Measurements from ENCODE around the gene CHL1. TPM values are rescaled to one million over a fixed set of nuclear protein-coding genes. Genes with fewer than 3 reads are reported as not detected.

CHL1 gene
- total RNA-seq, 5 donors from 2014 or later (not counting 1 experiment from before 2014, with no cell fraction given) = 0.06 to 0.46 (median 0.18) TPM; not detected in 2

- H3K4me3 ChIP-seq (ENCODE audit: control insufficient read depth in 1 of 2, extremely low read depth in 1 of 2, low read length in 1 of 2) = no peak overlapping the region
- Mint-ChIP-seq H3K4me1 (no peaks in the 10 kb centered on the region), H3K36me3 (no peaks in the 10 kb centered on the region), H3K4me3 (no peak overlapping the region), H3K27ac (no peak overlapping the region), H3K9me3 (peaks cover 0 to 7% (median 0%) of the 10 kb centered on the region in 3 donors), H3K27me3 (peaks cover 0 to under 1% of the 10 kb centered on the region in 2 donors)
- POLR2A ChIA-PET = no interaction called here
- CTCF ChIA-PET = no interaction called here
- WGBS (ENCODE audit: insufficient coverage) = 69% methylated on average over 2 of the region's 4 CpGs
- H3K27me3 ChIP-seq (replicated peaks in 1 of 2; ENCODE audit: control insufficient read depth in 2 of 2, extremely low read depth in 1 of 2, insufficient read depth in 2 of 2, low read length in 1 of 2) = no peaks in the 10 kb centered on the region
- no peak overlapping the region for H3K27ac ChIP-seq (ENCODE audit: low read length)
- no peaks in the 10 kb centered on the region for H3K36me3 ChIP-seq (ENCODE audit: control insufficient read depth in 2 of 2, extremely low read depth in 1 of 2, insufficient read depth in 1 of 2, low read length in 1 of 2)
- DNase-seq (no peak), ATAC-seq (replicated peaks in 1 of 4) (no peak)
- no peaks in the 10 kb centered on the region for H3K4me1 ChIP-seq (ENCODE audit: control insufficient read depth in 1 of 2, extremely low read depth in 1 of 2, insufficient read depth in 2 of 2, low read length in 2 of 2)
- H3K9me3 ChIP-seq = no peaks in the 10 kb centered on the region
These were observed 14.1 kb downstream of the CHL1 start for GRCh38 chr3:210669-211068.

- no peak for DNase-seq
- Histone ChIP-seq H3K9me3 (no peaks in the 10 kb centered on the region), H3K27ac (ENCODE audit: low read length) (no peak overlapping the region), H3K4me1 (ENCODE audit: control insufficient read depth in 1 of 2, extremely low read depth in 1 of 2, insufficient read depth in 2 of 2, low read length in 2 of 2) (no peaks in the 10 kb centered on the region), H3K36me3 (ENCODE audit: control insufficient read depth in 2 of 2, extremely low read depth in 1 of 2, insufficient read depth in 1 of 2, low read length in 1 of 2) (no peaks in the 10 kb centered on the region), H3K4me3 (ENCODE audit: control insufficient read depth in 1 of 2, extremely low read depth in 1 of 2, low read length in 1 of 2) (no peak overlapping the region), H3K27me3 (replicated peaks in 1 of 2; ENCODE audit: control insufficient read depth in 2 of 2, extremely low read depth in 1 of 2, insufficient read depth in 2 of 2, low read length in 1 of 2) (no peaks in the 10 kb centered on the region)
- H3K27me3 Mint-ChIP-seq = no peaks in the 10 kb centered on the region
- no peaks in the 10 kb centered on the region for H3K4me1 Mint-ChIP-seq
- POLR2A ChIA-PET = no interaction called here
- H3K36me3 Mint-ChIP-seq = no peaks in the 10 kb centered on the region
- H3K4me3 Mint-ChIP-seq = no peak overlapping the region
- CTCF ChIA-PET = no interaction called here
- no peak overlapping the region for H3K27ac Mint-ChIP-seq
- WGBS (ENCODE audit: insufficient coverage) = 8% methylated on average over 4 of the region's 4 CpGs
- no peak for ATAC-seq (replicated peaks in 1 of 4)
- peaks cover 0 to 7% (median 0%) of the 10 kb centered on the region in 3 donors for H3K9me3 Mint-ChIP-seq
These were observed 15.9 kb downstream of the CHL1 start for GRCh38 chr3:212432-212831.

- DNase-seq (no peak), ATAC-seq (replicated peaks in 1 of 4) (no peak)
- peaks cover 0 to 4% (median 3%) of the 10 kb centered on the region in 3 donors for H3K9me3 Mint-ChIP-seq
- H3K36me3 Mint-ChIP-seq = no peaks in the 10 kb centered on the region
- H3K27ac Mint-ChIP-seq = no peak overlapping the region
- H3K36me3 ChIP-seq (ENCODE audit: control insufficient read depth in 2 of 2, extremely low read depth in 1 of 2, insufficient read depth in 1 of 2, low read length in 1 of 2) = no peaks in the 10 kb centered on the region
- POLR2A ChIA-PET = no interaction called here
- no peaks in the 10 kb centered on the region for H3K27me3 Mint-ChIP-seq
- no peak overlapping the region for H3K27ac ChIP-seq (ENCODE audit: low read length)
- WGBS (ENCODE audit: insufficient coverage) = 42% methylated on average over 3 of the region's 5 CpGs
- H3K4me1 ChIP-seq (ENCODE audit: control insufficient read depth in 1 of 2, extremely low read depth in 1 of 2, insufficient read depth in 2 of 2, low read length in 2 of 2) = no peaks in the 10 kb centered on the region
- H3K4me3 Mint-ChIP-seq = no peak overlapping the region
- CTCF ChIA-PET = no interaction called here
- H3K9me3 ChIP-seq = no peaks in the 10 kb centered on the region
- no peaks in the 10 kb centered on the region for H3K4me1 Mint-ChIP-seq
- no peak overlapping the region for H3K4me3 ChIP-seq (ENCODE audit: control insufficient read depth in 1 of 2, extremely low read depth in 1 of 2, low read length in 1 of 2)
- H3K27me3 ChIP-seq (replicated peaks in 1 of 2; ENCODE audit: control insufficient read depth in 2 of 2, extremely low read depth in 1 of 2, insufficient read depth in 2 of 2, low read length in 1 of 2) = no peaks in the 10 kb centered on the region
These were observed 20.7 kb downstream of the CHL1 start for GRCh38 chr3:217099-217813.

GRCh38 chr3:217948-218347 lies 21.4 kb downstream of the CHL1 start:
- Mint-ChIP-seq H3K36me3 (no peaks in the 10 kb centered on the region), H3K27ac (no peak overlapping the region), H3K4me1 (no peaks in the 10 kb centered on the region), H3K9me3 (peaks cover 0 to 7% (median 3%) of the 10 kb centered on the region in 3 donors), H3K27me3 (no peaks in the 10 kb centered on the region), H3K4me3 (no peak overlapping the region)
- no peak overlapping the region for H3K27ac ChIP-seq (ENCODE audit: low read length)
- H3K27me3 ChIP-seq (replicated peaks in 1 of 2; ENCODE audit: control insufficient read depth in 2 of 2, extremely low read depth in 1 of 2, insufficient read depth in 2 of 2, low read length in 1 of 2) = no peaks in the 10 kb centered on the region
- no peak overlapping the region for H3K4me3 ChIP-seq (ENCODE audit: control insufficient read depth in 1 of 2, extremely low read depth in 1 of 2, low read length in 1 of 2)
- ATAC-seq (replicated peaks in 1 of 4) = no peak
- POLR2A ChIA-PET = no interaction called here
- no CpG with 5 or more reads among the region's 2 CpGs for WGBS (ENCODE audit: insufficient coverage)
- CTCF ChIA-PET = no interaction called here
- no peaks in the 10 kb centered on the region for H3K9me3 ChIP-seq
- no peak for DNase-seq
- no peaks in the 10 kb centered on the region for H3K36me3 ChIP-seq (ENCODE audit: control insufficient read depth in 2 of 2, extremely low read depth in 1 of 2, insufficient read depth in 1 of 2, low read length in 1 of 2)
- H3K4me1 ChIP-seq (ENCODE audit: control insufficient read depth in 1 of 2, extremely low read depth in 1 of 2, insufficient read depth in 2 of 2, low read length in 2 of 2) = no peaks in the 10 kb centered on the region

- H3K27ac ChIP-seq (ENCODE audit: low read length) = no peak overlapping the region
- no peaks in the 10 kb centered on the region for H3K9me3 ChIP-seq
- H3K36me3 ChIP-seq (ENCODE audit: control insufficient read depth in 2 of 2, extremely low read depth in 1 of 2, insufficient read depth in 1 of 2, low read length in 1 of 2) = no peaks in the 10 kb centered on the region
- H3K36me3 Mint-ChIP-seq = no peaks in the 10 kb centered on the region
- ChIA-PET POLR2A (interaction anchor here in 1 of 2 donors (0.6 kb wide), 1 partner anchor 20 kb away, joined by 3 read pairs; no protein-coding TSS in a partner anchor), CTCF (no interaction called here)
- no peak overlapping the region for H3K4me3 Mint-ChIP-seq
- H3K4me3 ChIP-seq (ENCODE audit: control insufficient read depth in 1 of 2, extremely low read depth in 1 of 2, low read length in 1 of 2) = no peak overlapping the region
- DNase-seq = no peak
- H3K4me1 Mint-ChIP-seq = no peaks in the 10 kb centered on the region
- ATAC-seq (replicated peaks in 1 of 4) = no peak
- H3K27me3 Mint-ChIP-seq = no peaks in the 10 kb centered on the region
- no peaks in the 10 kb centered on the region for H3K4me1 ChIP-seq (ENCODE audit: control insufficient read depth in 1 of 2, extremely low read depth in 1 of 2, insufficient read depth in 2 of 2, low read length in 2 of 2)
- WGBS (ENCODE audit: insufficient coverage) = no CpG with 5 or more reads among the region's 3 CpGs
- no peak overlapping the region for H3K27ac Mint-ChIP-seq
- no peaks in the 10 kb centered on the region for H3K27me3 ChIP-seq (replicated peaks in 1 of 2; ENCODE audit: control insufficient read depth in 2 of 2, extremely low read depth in 1 of 2, insufficient read depth in 2 of 2, low read length in 1 of 2)
- H3K9me3 Mint-ChIP-seq = peaks cover 6 to 10% (median 7%) of the 10 kb centered on the region in 3 donors
These were observed 32.0 kb downstream of the CHL1 start for GRCh38 chr3:228442-229182.

- no peaks in the 10 kb centered on the region for H3K9me3 ChIP-seq
- no peak overlapping the region for H3K4me3 Mint-ChIP-seq
- no peak overlapping the region for H3K27ac Mint-ChIP-seq
- H3K27me3 Mint-ChIP-seq = no peaks in the 10 kb centered on the region
- H3K4me1 Mint-ChIP-seq = no peaks in the 10 kb centered on the region
- CTCF ChIA-PET = no interaction called here
- POLR2A ChIA-PET = interaction anchor here in 1 of 2 donors (0.6 kb wide), 1 partner anchor 21 kb away, joined by 3 read pairs; no protein-coding TSS in a partner anchor
- DNase-seq (no peak), ATAC-seq (replicated peaks in 1 of 4) (no peak)
- no CpG with 5 or more reads among the region's 6 CpGs for WGBS (ENCODE audit: insufficient coverage)
- no peak overlapping the region for H3K4me3 ChIP-seq (ENCODE audit: control insufficient read depth in 1 of 2, extremely low read depth in 1 of 2, low read length in 1 of 2)
- H3K36me3 ChIP-seq (ENCODE audit: control insufficient read depth in 2 of 2, extremely low read depth in 1 of 2, insufficient read depth in 1 of 2, low read length in 1 of 2) = no peaks in the 10 kb centered on the region
- H3K36me3 Mint-ChIP-seq = no peaks in the 10 kb centered on the region
- no peak overlapping the region for H3K27ac ChIP-seq (ENCODE audit: low read length)
- H3K4me1 ChIP-seq (ENCODE audit: control insufficient read depth in 1 of 2, extremely low read depth in 1 of 2, insufficient read depth in 2 of 2, low read length in 2 of 2) = no peaks in the 10 kb centered on the region
- H3K9me3 Mint-ChIP-seq = peaks cover 2 to 6% (median 5%) of the 10 kb centered on the region in 3 donors
- no peaks in the 10 kb centered on the region for H3K27me3 ChIP-seq (replicated peaks in 1 of 2; ENCODE audit: control insufficient read depth in 2 of 2, extremely low read depth in 1 of 2, insufficient read depth in 2 of 2, low read length in 1 of 2)
These were observed 32.7 kb downstream of the CHL1 start for GRCh38 chr3:229183-229661.
